Measurements from ENCODE around the gene SMARCAD1.

SMARCAD1 gene

GRCh38 chr4:94207469-94208224 is at the start of gene SMARCAD1:
Gene SMARCAD1 (plus strand): TSS chr4:94207865. CDS start chr4:94208395, 530 bp downstream.
- Mint-ChIP-seq H3K27ac (peak within 1 kb of the TSS; percentile 100), H3K4me3 (peak within 1 kb of the TSS; percentile 99), H3K9me3 (no peaks in the 10 kb centered on the region), H3K4me1 (peaks cover 42% of the 10 kb centered on the region), H3K27me3 (no peaks in the 10 kb centered on the region), H3K36me3 (peaks cover 17% of the 10 kb centered on the region)

GRCh38 chr4:94158883-94159282 is 48.8 kb upstream of the SMARCAD1 start:
- H3K9me3 Mint-ChIP-seq: no peaks in the 10 kb centered on the region
- H3K27ac Mint-ChIP-seq: no peak overlapping the region
- H3K4me3 Mint-ChIP-seq: no peak overlapping the region
- no peaks in the 10 kb centered on the region for H3K4me1 Mint-ChIP-seq
- no peaks in the 10 kb centered on the region for H3K36me3 Mint-ChIP-seq
- H3K27me3 Mint-ChIP-seq: peaks cover 2% of the 10 kb centered on the region

GRCh38 chr4:94159790-94160189 is 47.9 kb upstream of the SMARCAD1 start:
- Mint-ChIP-seq H3K27ac (no peak overlapping the region), H3K4me3 (no peak overlapping the region), H3K36me3 (no peaks in the 10 kb centered on the region), H3K4me1 (no peaks in the 10 kb centered on the region), H3K27me3 (peaks cover 2% of the 10 kb centered on the region), H3K9me3 (no peaks in the 10 kb centered on the region)

GRCh38 chr4:94160774-94161173 is 46.9 kb upstream of the SMARCAD1 start:
- Mint-ChIP-seq H3K4me1 (no peaks in the 10 kb centered on the region), H3K36me3 (no peaks in the 10 kb centered on the region), H3K27ac (no peak overlapping the region), H3K27me3 (peaks cover 2% of the 10 kb centered on the region), H3K4me3 (no peak overlapping the region), H3K9me3 (no peaks in the 10 kb centered on the region)

GRCh38 chr4:94165256-94165655 is 42.4 kb upstream of the SMARCAD1 start:
- Mint-ChIP-seq H3K27ac (no peak overlapping the region), H3K4me3 (no peak overlapping the region), H3K9me3 (no peaks in the 10 kb centered on the region), H3K4me1 (no peaks in the 10 kb centered on the region), H3K27me3 (no peaks in the 10 kb centered on the region), H3K36me3 (no peaks in the 10 kb centered on the region)

- Mint-ChIP-seq H3K27ac (no peak overlapping the region), H3K9me3 (peaks cover 4% of the 10 kb centered on the region), H3K36me3 (no peaks in the 10 kb centered on the region), H3K4me3 (no peak overlapping the region), H3K4me1 (no peaks in the 10 kb centered on the region), H3K27me3 (peaks cover 6% of the 10 kb centered on the region)
These were observed 39.3 kb upstream of the SMARCAD1 start for GRCh38 chr4:94168321-94168720.

- Mint-ChIP-seq H3K9me3 (peaks cover 4% of the 10 kb centered on the region), H3K36me3 (no peaks in the 10 kb centered on the region), H3K4me1 (no peaks in the 10 kb centered on the region), H3K4me3 (no peak overlapping the region), H3K27ac (no peak overlapping the region), H3K27me3 (peaks cover 6% of the 10 kb centered on the region)
These were observed 37.8 kb upstream of the SMARCAD1 start for GRCh38 chr4:94169803-94170372.

- Mint-ChIP-seq H3K9me3 (peaks cover 4% of the 10 kb centered on the region), H3K27me3 (peaks cover 6% of the 10 kb centered on the region), H3K4me1 (no peaks in the 10 kb centered on the region), H3K27ac (no peak overlapping the region), H3K4me3 (no peak overlapping the region), H3K36me3 (no peaks in the 10 kb centered on the region)
These were observed 36.0 kb upstream of the SMARCAD1 start for GRCh38 chr4:94171616-94172015.

- Mint-ChIP-seq H3K36me3 (no peaks in the 10 kb centered on the region), H3K4me1 (no peaks in the 10 kb centered on the region), H3K4me3 (no peak overlapping the region), H3K27ac (no peak overlapping the region), H3K9me3 (peaks cover 4% of the 10 kb centered on the region), H3K27me3 (peaks cover 12% of the 10 kb centered on the region)
These were observed 32.0 kb upstream of the SMARCAD1 start for GRCh38 chr4:94175553-94176261.

GRCh38 chr4:94177822-94178221 is 29.8 kb upstream of the SMARCAD1 start:
- peaks cover under 1% of the 10 kb centered on the region for H3K9me3 Mint-ChIP-seq
- no peak overlapping the region for H3K4me3 Mint-ChIP-seq
- no peaks in the 10 kb centered on the region for H3K36me3 Mint-ChIP-seq
- peaks cover 14% of the 10 kb centered on the region for H3K27me3 Mint-ChIP-seq
- no peak overlapping the region for H3K27ac Mint-ChIP-seq
- H3K4me1 Mint-ChIP-seq: no peaks in the 10 kb centered on the region

GRCh38 chr4:94181815-94182214 is 25.9 kb upstream of the SMARCAD1 start:
- Mint-ChIP-seq H3K36me3 (no peaks in the 10 kb centered on the region), H3K4me1 (no peaks in the 10 kb centered on the region), H3K9me3 (no peaks in the 10 kb centered on the region), H3K27ac (no peak overlapping the region), H3K4me3 (no peak overlapping the region), H3K27me3 (peaks cover 13% of the 10 kb centered on the region)

GRCh38 chr4:94202769-94203168 is 4.9 kb upstream of the SMARCAD1 start:
- no peak overlapping the region for H3K27ac Mint-ChIP-seq
- no peaks in the 10 kb centered on the region for H3K36me3 Mint-ChIP-seq
- peaks cover 6% of the 10 kb centered on the region for H3K4me1 Mint-ChIP-seq
- H3K4me3 Mint-ChIP-seq: no peak overlapping the region
- no peaks in the 10 kb centered on the region for H3K9me3 Mint-ChIP-seq
- peaks cover 7% of the 10 kb centered on the region for H3K27me3 Mint-ChIP-seq

- peaks cover 23% of the 10 kb centered on the region for H3K36me3 Mint-ChIP-seq
- H3K9me3 Mint-ChIP-seq: no peaks in the 10 kb centered on the region
- H3K27ac Mint-ChIP-seq: peak overlapping the region; percentile 100
- no peaks in the 10 kb centered on the region for H3K27me3 Mint-ChIP-seq
- H3K4me3 Mint-ChIP-seq: peak overlapping the region; percentile 99
- peaks cover 48% of the 10 kb centered on the region for H3K4me1 Mint-ChIP-seq
These were observed 601 bp downstream of the SMARCAD1 start for GRCh38 chr4:94208266-94208665.

- Mint-ChIP-seq H3K4me1 (peaks cover 54% of the 10 kb centered on the region), H3K27me3 (no peaks in the 10 kb centered on the region), H3K4me3 (peak overlapping the region; percentile 99), H3K27ac (peak overlapping the region; percentile 100), H3K9me3 (no peaks in the 10 kb centered on the region), H3K36me3 (peaks cover 30% of the 10 kb centered on the region)
These were observed 1.3 kb downstream of the SMARCAD1 start for GRCh38 chr4:94208918-94209317.

- peaks cover 74% of the 10 kb centered on the region for H3K4me1 Mint-ChIP-seq
These were observed 4.2 kb downstream of the SMARCAD1 start for GRCh38 chr4:94211861-94212260.

GRCh38 chr4:94214703-94215319 is 7.1 kb downstream of the SMARCAD1 start:
- Mint-ChIP-seq H3K27me3 (no peaks in the 10 kb centered on the region), H3K4me1 (peaks cover 72% of the 10 kb centered on the region), H3K9me3 (no peaks in the 10 kb centered on the region), H3K4me3 (no peak overlapping the region), H3K27ac (peak overlapping the region; percentile 52), H3K36me3 (peaks cover 52% of the 10 kb centered on the region)

More at GRCh38 chr4:94211861-94212260, 4.2 kb downstream of the SMARCAD1 start:
- Mint-ChIP-seq H3K27ac (no peak overlapping the region), H3K4me3 (no peak overlapping the region), H3K36me3 (peaks cover 48% of the 10 kb centered on the region), H3K27me3 (no peaks in the 10 kb centered on the region), H3K9me3 (no peaks in the 10 kb centered on the region)

Data from activated naive CD4-positive, alpha-beta T cell treated with anti-CD3 and anti-CD28 coated beads, Interleukin-2, amount 50 U/mL, for 24 hours (primary cell).